PC-9 (cell line): Measurements from ENCODE around the gene POGLUT3. TPM values are rescaled to one million over a fixed set of nuclear protein-coding genes. Genes with fewer than 3 reads are reported as not detected.

Source experiments
- BruUV-seq: library from RNA; stranded (reverse); fragments of 400-500 nt; replicated peaks from 2 replicates; lab custom pipeline; 2021; lab: Mats Ljungman, UMichigan
- CTCF ChIA-PET: fragments of 300-600 bp; sonication (Branson Sonifier 250); formaldehyde crosslinking; loops from one replicate; lab custom pipeline; 2022; ENCODE audit warnings: antibody characterized with exemption; lab: Charles Lee
- POLR2A ChIA-PET: fragments of 300-600 bp; sonication (Branson Sonifier 250); formaldehyde crosslinking; loops from one replicate; lab custom pipeline; 2022; ENCODE audit warnings: antibody characterized with exemption; ENCODE audit not compliant: unreplicated experiment; lab: Charles Lee
- DNase-seq, 2 experiments: peaks; one replicate each; pipeline versions ENCODE4 v3.0.0 to v3.0.0-alpha.2; 2015 to 2022; ENCODE audit warnings: mixed read lengths in 1 of 2
- H2AFZ ChIP-seq: fragments of 200-600 bp; sonication (generic); 2 replicates; pipeline ENCODE4 v1.8.1; 2017; ENCODE audit warnings: antibody characterized with exemption
- H3F3A ChIP-seq: fragments of 200-600 bp; sonication (generic); 2 replicates; pipeline ENCODE4 v1.8.1; 2017; ENCODE audit warnings: antibody characterized with exemption, mild to moderate bottlenecking, low read depth; ENCODE audit not compliant: insufficient read depth
- H3K27ac ChIP-seq: fragments of 200-600 bp; sonication (generic); 2 replicates; pipeline ENCODE4 v1.6.1; 2016; ENCODE audit warnings: mixed run types
- H3K27me3 ChIP-seq: fragments of 200-600 bp; sonication (generic); 2 replicates; pipeline ENCODE4 v1.6.1; 2016; ENCODE audit warnings: low read depth, mixed run types; ENCODE audit not compliant: insufficient read depth
- H3K36me3 ChIP-seq: fragments of 200-600 bp; sonication (generic); 2 replicates; pipeline ENCODE4 v1.6.1; 2016; ENCODE audit warnings: low read depth, mixed run types
- H3K4me1 ChIP-seq: fragments of 200-600 bp; sonication (generic); replicated peaks from 2 replicates; pipeline ENCODE4 v1.6.1; 2016; ENCODE audit warnings: mixed run types; ENCODE audit not compliant: insufficient read depth
- H3K4me2 ChIP-seq: fragments of 200-600 bp; sonication (generic); 2 replicates; pipeline ENCODE4 v1.6.1; 2017; ENCODE audit warnings: mixed run types
- H3K4me3 ChIP-seq: fragments of 200-600 bp; sonication (generic); 2 replicates; pipeline ENCODE4 v1.6.1; 2016; ENCODE audit warnings: mixed run types
- H3K79me2 ChIP-seq: fragments of 200-600 bp; sonication (generic); 2 replicates; pipeline ENCODE4 v1.6.1; 2017; ENCODE audit warnings: low read depth, mixed run types
- H3K9me2 ChIP-seq: fragments of 200-600 bp; sonication (generic); 2 replicates; pipeline ENCODE4 v1.8.1; 2017; ENCODE audit warnings: mild to moderate bottlenecking; ENCODE audit not compliant: insufficient read depth
- H3K9me3 ChIP-seq: fragments of 200-600 bp; sonication (generic); 2 replicates; pipeline ENCODE4 v1.8.1; 2016; ENCODE audit warnings: low read depth; ENCODE audit not compliant: insufficient read depth
- H4K20me1 ChIP-seq: fragments of 200-600 bp; sonication (generic); 2 replicates; pipeline ENCODE4 v1.8.1; 2017; ENCODE audit not compliant: insufficient read depth
- CTCF ChIP-seq: fragments of 200-600 bp; sonication (generic); conservative IDR thresholded peaks from 2 replicates; pipeline ENCODE4 v1.6.1; 2017; ENCODE audit warnings: mixed run types, antibody characterized with exemption, mild to moderate bottlenecking, moderate library complexity
- EZH2 ChIP-seq: fragments of 200-600 bp; sonication (generic); IDR thresholded peaks from 2 replicates; pipeline ENCODE4 v1.8.0; 2017; ENCODE audit warnings: antibody characterized with exemption, low read depth
- intact Hi-C: fragments of 100-400 bp; cut with micrococcal nuclease; formaldehyde crosslinking; loops from one replicate; pipeline ENCODE4 v1.10.0; 2022; ENCODE audit not compliant: unreplicated experiment
- total RNA-seq: library from RNA; stranded (reverse); gene quantifications from 2 replicates; pipeline ENCODE4 v1.2.3, GENCODE V29; 2021

Gene POGLUT3
- total RNA-seq, 1 experiment from 2014 or later = 31.7 TPM

GRCh38 chr11:108524422-108524821 is 26.2 kb upstream of the POGLUT3 start:
- intact Hi-C loops = no loop called here
- CTCF ChIA-PET = no interaction called here
- H3K27ac ChIP-seq = no peak overlapping the region
- H3K79me2 ChIP-seq = no peaks in the 10 kb centered on the region
- no peak overlapping the region for H3K4me2 ChIP-seq
- no peaks in the 10 kb centered on the region for H3K9me2 ChIP-seq
- no peaks in the 10 kb centered on the region for H3K9me3 ChIP-seq
- H4K20me1 ChIP-seq = no peaks in the 10 kb centered on the region
- no peak overlapping the region for H3K4me3 ChIP-seq
- no peaks in the 10 kb centered on the region; the same call in 1 of the 2 replicates for H3K36me3 ChIP-seq
- no TSS peak for BruUV-seq
- H3K4me1 ChIP-seq = 0 out of 2 replicates have a peak, but pooled peaks cover 9% of the 10 kb centered on the region
- TF ChIP-seq EZH2 = no peak
- peak in 1 of 2 experiments; percentile 64 for DNase-seq
- no peak overlapping the region for H2AFZ ChIP-seq
- no peaks in the 10 kb centered on the region for H3K27me3 ChIP-seq
- peaks cover 9% of the 10 kb centered on the region; the same call in 1 of the 2 replicates for H3F3A ChIP-seq
- POLR2A ChIA-PET = interaction anchor here (0.7 kb wide), 1 partner anchor 1636 kb away, joined by 5 read pairs; no protein-coding TSS in a partner anchor

- Histone ChIP-seq H3K27me3 (no peaks in the 10 kb centered on the region), H4K20me1 (no peaks in the 10 kb centered on the region), H3K9me2 (no peaks in the 10 kb centered on the region), H3K4me2 (no peak overlapping the region), H3K36me3 (peaks cover 7% of the 10 kb centered on the region; the same call in 1 of the 2 replicates), H3K4me3 (no peak overlapping the region), H3K79me2 (no peaks in the 10 kb centered on the region), H3F3A (peaks cover 9% of the 10 kb centered on the region; the same call in 1 of the 2 replicates), H3K27ac (no peak overlapping the region), H3K9me3 (no peaks in the 10 kb centered on the region), H2AFZ (no peak overlapping the region), H3K4me1 (0 out of 2 replicates have a peak, but pooled peaks cover 9% of the 10 kb centered on the region)
- intact Hi-C loops = no loop called here
- TF ChIP-seq EZH2 = no peak
- TF ChIP-seq CTCF = no peak
- BruUV-seq = no TSS peak
- CTCF ChIA-PET = no interaction called here
- DNase-seq = no peak
- POLR2A ChIA-PET = no interaction called here
These were observed 24.1 kb upstream of the POGLUT3 start for GRCh38 chr11:108522318-108522717.

GRCh38 chr11:108518581-108518980 is 20.4 kb upstream of the POGLUT3 start:
- H3F3A ChIP-seq = no peaks in the 10 kb centered on the region
- POLR2A ChIA-PET = no interaction called here

More at GRCh38 chr11:108518581-108518980, 20.4 kb upstream of the POGLUT3 start:
- Histone ChIP-seq H2AFZ (no peak overlapping the region), H3K9me2 (no peaks in the 10 kb centered on the region), H3K36me3 (peaks cover 25% of the 10 kb centered on the region), H3K27me3 (no peaks in the 10 kb centered on the region), H4K20me1 (no peaks in the 10 kb centered on the region), H3K4me3 (no peak overlapping the region), H3K79me2 (no peaks in the 10 kb centered on the region), H3K4me2 (no peak overlapping the region), H3K9me3 (no peaks in the 10 kb centered on the region), H3K27ac (no peak overlapping the region), H3K4me1 (no peaks in the 10 kb centered on the region)
- intact Hi-C loops = no loop called here
- no peak for TF ChIP-seq EZH2
- no peak for TF ChIP-seq CTCF
- CTCF ChIA-PET = no interaction called here
- DNase-seq = no peak
- BruUV-seq = no TSS peak
